ENCODE results near the gene IL1A. TPM values are rescaled to one million over a fixed set of nuclear protein-coding genes. Genes with fewer than 3 reads are reported as not detected.

Gene IL1A
- total and polyA plus RNA-seq, 2 experiments from 2014 or later: not detected

DNA sequence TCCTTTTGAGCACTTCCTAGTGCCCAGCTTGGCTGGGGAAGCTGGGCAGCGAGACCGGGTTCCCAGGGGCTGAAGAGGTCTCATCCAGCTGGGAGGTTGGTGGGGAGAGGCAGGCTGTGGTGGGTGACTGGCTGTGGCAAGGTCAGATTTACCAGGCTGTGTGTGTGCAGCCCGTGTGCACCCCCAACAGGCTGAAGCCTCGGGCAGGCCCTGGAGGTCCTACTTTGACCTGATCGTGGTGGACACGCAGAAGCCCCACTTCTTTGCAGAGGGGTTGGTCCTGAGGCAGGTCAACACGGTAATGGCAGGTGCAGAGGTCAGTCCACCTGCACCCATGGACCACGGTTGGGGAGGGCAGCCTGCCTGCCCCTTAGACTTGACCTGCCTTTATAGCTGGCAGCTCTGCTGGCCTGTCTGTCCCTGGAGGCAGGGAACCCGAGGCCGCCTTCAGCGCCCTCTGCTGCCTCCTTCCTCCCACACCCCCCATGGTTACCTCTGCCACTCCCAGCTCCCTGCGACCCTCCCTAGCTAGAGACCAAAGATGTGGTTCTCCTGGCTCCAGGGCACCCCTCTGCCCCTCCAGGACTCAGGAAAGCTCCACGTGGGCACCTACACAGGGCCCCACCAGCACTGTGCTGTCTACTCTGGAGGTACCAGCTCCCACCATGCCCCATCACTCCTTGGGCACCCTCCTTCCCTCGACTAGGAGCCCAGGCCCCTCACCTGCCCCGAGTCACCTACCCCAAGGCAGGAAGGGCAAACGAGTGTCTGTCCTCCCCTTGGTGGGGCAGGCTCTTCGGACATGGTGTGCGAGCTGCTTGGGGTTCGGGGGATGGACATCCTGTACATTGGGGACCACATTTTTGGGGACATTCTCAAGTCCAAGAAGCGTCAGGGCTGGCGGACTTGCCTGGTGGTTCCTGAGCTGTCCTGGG is 59.4 kb downstream of the IL1A start:
- TF ChIP-seq CTCF (IDR thresholded peaks at IDR 0.05; ENCODE audit: low read depth, low read length): peak; percentile 38
- DNase-seq (ENCODE audit: low read depth in 1 of 2, low spot score in 1 of 2): peak; percentile 24 to 25

DNA sequence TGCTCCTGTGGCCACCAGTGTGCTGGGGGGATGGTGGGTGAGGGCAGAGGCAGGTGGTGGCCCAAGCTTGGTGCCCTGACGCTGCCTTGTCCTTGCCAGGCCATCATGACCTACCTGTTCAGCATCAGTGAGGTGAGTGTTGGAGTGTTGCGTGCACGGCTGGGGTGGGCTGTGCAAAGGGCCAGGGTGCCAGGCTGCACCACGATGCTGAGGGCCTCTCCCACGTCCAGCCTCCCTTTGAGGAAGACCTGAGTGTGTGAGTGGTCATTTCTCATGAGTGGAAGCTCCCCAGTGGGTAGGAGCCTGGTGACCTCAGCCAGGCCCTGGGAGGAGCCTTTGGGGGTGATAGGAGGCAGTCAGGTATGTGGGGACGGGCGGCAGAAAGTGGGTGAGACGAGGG is 60.3 kb downstream of the IL1A start:
- Histone ChIP-seq H3K4me1 (ENCODE audit: low read depth) (no peaks in the 10 kb centered on the region), H3K27me3 (no peaks in the 10 kb centered on the region), H3K4me3 (no peak overlapping the region), H3K27ac (no peak overlapping the region), H3K9me3 (ENCODE audit: low read depth) (no peaks in the 10 kb centered on the region), H3K36me3 (no peaks in the 10 kb centered on the region)
- no peak for DNase-seq (ENCODE audit: low read depth in 1 of 2, low spot score in 1 of 2)
- TF ChIP-seq CTCF (IDR thresholded peaks at IDR 0.05; ENCODE audit: low read depth, low read length): no peak

More for the DNA sequence above, 59.4 kb downstream of the IL1A start:
- H3K4me1 ChIP-seq (ENCODE audit: low read depth): no peaks in the 10 kb centered on the region
- no peak overlapping the region for H3K4me3 ChIP-seq
- no peak overlapping the region for H3K27ac ChIP-seq
- no peaks in the 10 kb centered on the region for H3K9me3 ChIP-seq (ENCODE audit: low read depth)
- no peaks in the 10 kb centered on the region for H3K27me3 ChIP-seq
- H3K36me3 ChIP-seq: no peaks in the 10 kb centered on the region

Other genes starting within 250 kb of the IL1A start
- 7.8 and 12.6 TPM in 2 replicates for gene POLR1B, start 242.0 kb downstream of the IL1A start, total RNA-seq
- 8.4 and 9.9 TPM in 2 replicates for gene POLR1B, start 242.0 kb downstream of the IL1A start, polyA plus RNA-seq
- 32.3 and 34.9 TPM in 2 replicates for gene CHCHD5, start 199.9 kb downstream of the IL1A start, total RNA-seq
- gene CHCHD5, start 199.9 kb downstream of the IL1A start, polyA plus RNA-seq: 74.4 and 84.5 TPM in 2 replicates
- 10.0 and 11.4 TPM in 2 replicates for gene SLC20A1, start 138.6 kb downstream of the IL1A start, total RNA-seq
- gene SLC20A1, start 138.6 kb downstream of the IL1A start, polyA plus RNA-seq: 21.7 and 22.9 TPM in 2 replicates
- gene NT5DC4, start 63.5 kb downstream of the IL1A start, total RNA-seq: not detected in 2 replicates
- gene NT5DC4, start 63.5 kb downstream of the IL1A start, polyA plus RNA-seq: not detected in 2 replicates
- 1.7 and 13.7 TPM in 2 replicates for gene CKAP2L, start 19.9 kb downstream of the IL1A start, total RNA-seq
- gene CKAP2L, start 19.9 kb downstream of the IL1A start, polyA plus RNA-seq: 4.0 and 20.9 TPM in 2 replicates
- gene IL1B, start 52.3 kb upstream of the IL1A start, total RNA-seq: not detected in 2 replicates
- gene IL1B, start 52.3 kb upstream of the IL1A start, polyA plus RNA-seq: not detected in 2 replicates
- gene IL37, start 126.7 kb upstream of the IL1A start, total RNA-seq: not detected in 2 replicates
- gene IL37, start 126.7 kb upstream of the IL1A start, polyA plus RNA-seq: not detected in 2 replicates
- 0.30 TPM in 1 of 2 replicates, not detected in the other for gene IL36G, start 193.5 kb upstream of the IL1A start, total RNA-seq
- not detected in 2 replicates for gene IL36G, start 193.5 kb upstream of the IL1A start, polyA plus RNA-seq
- not detected in 2 replicates for gene IL36A, start 221.0 kb upstream of the IL1A start, total RNA-seq
- gene IL36A, start 221.0 kb upstream of the IL1A start, polyA plus RNA-seq: not detected in 2 replicates

All from cardiac muscle cell (in vitro differentiated cells and primary cell).